GM19452 (cell line): ENCODE measurements around the gene ANKFN1.

ENCODE experiments used
- ATAC-seq: cut with Tn5 transposase; IDR thresholded peaks from one replicate; pipeline ENCODE4 v1.9.1; 2021; ENCODE audit not compliant: unreplicated experiment

ANKFN1 gene

GRCh38 chr17:56548661-56549060 lies 395.4 kb downstream of the ANKFN1 start:
- ATAC-seq, result no peak

GRCh38 chr17:56549501-56549900 lies 396.2 kb downstream of the ANKFN1 start:
- ATAC-seq, result no peak

GRCh38 chr17:56557682-56558081 lies 404.4 kb downstream of the ANKFN1 start:
- no peak for ATAC-seq

GRCh38 chr17:56558088-56558487 lies 404.8 kb downstream of the ANKFN1 start:
- no peak for ATAC-seq
